Calu3 (cell line): Measurements from ENCODE around the gene RERG. TPM values are rescaled to one million over a fixed set of nuclear protein-coding genes. Genes with fewer than 3 reads are reported as not detected.

ENCODE experiments used
- BruUV-seq: library from RNA; stranded (reverse); fragments of 400-500 nt; replicated peaks from 2 replicates; lab custom pipeline; 2021; lab: Mats Ljungman, UMichigan
- CTCF ChIA-PET: fragments of 300-600 bp; sonication (Branson Sonifier 250); formaldehyde crosslinking; loops from one replicate; lab custom pipeline; 2022; ENCODE audit warnings: antibody characterized with exemption; lab: Charles Lee
- DNase-seq: peaks from one replicate; pipeline ENCODE4 v3.0.0; 2022
- H3K27ac Mint-ChIP-seq: one replicate; pipeline ENCODE4 v1.8.0; 2022; ENCODE audit warnings: mixed read lengths; ENCODE audit not compliant: unreplicated experiment
- H3K27me3 Mint-ChIP-seq: one replicate; pipeline ENCODE4 v1.8.0; 2022; ENCODE audit warnings: mixed read lengths; ENCODE audit not compliant: unreplicated experiment
- H3K36me3 Mint-ChIP-seq: one replicate; pipeline ENCODE4 v1.8.0; 2022; ENCODE audit warnings: mild to moderate bottlenecking, moderate library complexity, mixed read lengths; ENCODE audit not compliant: insufficient read depth, unreplicated experiment
- H3K4me1 Mint-ChIP-seq: one replicate; pipeline ENCODE4 v1.8.0; 2022; ENCODE audit warnings: mild to moderate bottlenecking, low read depth, mixed read lengths; ENCODE audit not compliant: unreplicated experiment
- H3K4me3 Mint-ChIP-seq: one replicate; pipeline ENCODE4 v1.8.0; 2022; ENCODE audit warnings: mild to moderate bottlenecking, low read depth, moderate library complexity, mixed read lengths; ENCODE audit not compliant: unreplicated experiment
- H3K9me3 Mint-ChIP-seq: one replicate; pipeline ENCODE4 v1.8.0; 2022; ENCODE audit warnings: low read depth, mixed read lengths; ENCODE audit not compliant: unreplicated experiment
- intact Hi-C: fragments of 100-400 bp; cut with micrococcal nuclease; formaldehyde crosslinking; loops from one replicate; pipeline ENCODE4 v1.10.0; 2022; ENCODE audit not compliant: unreplicated experiment
- total RNA-seq: library from RNA; stranded (reverse); gene quantifications from 2 replicates; pipeline ENCODE4 v1.2.3, GENCODE V29; 2022
- TF ChIP-seq, protein P1 (sequence below): fragments of 200-600 bp; IDR thresholded peaks from one replicate; pipeline ENCODE4 v1.8.0; 2022; ENCODE audit warnings: antibody characterized with exemption; ENCODE audit not compliant: unreplicated experiment

Gene RERG
- total RNA-seq, 1 experiment from 2014 or later: 6.0 TPM

DNA sequence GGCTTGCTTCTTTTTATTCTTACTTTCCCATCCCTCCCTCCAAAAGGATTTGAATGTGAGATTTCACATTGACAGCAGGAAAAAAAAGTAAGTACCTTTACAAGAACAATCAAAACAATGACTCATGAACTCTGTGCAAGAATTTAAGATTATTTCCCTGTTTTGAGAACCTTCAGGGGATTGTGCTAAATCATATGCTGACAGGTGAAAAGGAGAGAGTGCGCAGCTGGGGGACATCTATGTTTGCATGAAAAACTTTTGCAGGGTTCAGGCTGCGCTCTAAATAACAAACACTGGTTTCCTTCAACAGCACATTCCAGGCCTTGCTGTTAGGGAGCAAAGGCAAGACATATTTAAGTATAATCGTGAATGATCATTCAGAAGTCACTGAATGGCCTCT, 27.3 kb downstream of the RERG start:
- H3K9me3 Mint-ChIP-seq: no peaks in the 10 kb centered on the region
- TF ChIP-seq, protein P1, sequence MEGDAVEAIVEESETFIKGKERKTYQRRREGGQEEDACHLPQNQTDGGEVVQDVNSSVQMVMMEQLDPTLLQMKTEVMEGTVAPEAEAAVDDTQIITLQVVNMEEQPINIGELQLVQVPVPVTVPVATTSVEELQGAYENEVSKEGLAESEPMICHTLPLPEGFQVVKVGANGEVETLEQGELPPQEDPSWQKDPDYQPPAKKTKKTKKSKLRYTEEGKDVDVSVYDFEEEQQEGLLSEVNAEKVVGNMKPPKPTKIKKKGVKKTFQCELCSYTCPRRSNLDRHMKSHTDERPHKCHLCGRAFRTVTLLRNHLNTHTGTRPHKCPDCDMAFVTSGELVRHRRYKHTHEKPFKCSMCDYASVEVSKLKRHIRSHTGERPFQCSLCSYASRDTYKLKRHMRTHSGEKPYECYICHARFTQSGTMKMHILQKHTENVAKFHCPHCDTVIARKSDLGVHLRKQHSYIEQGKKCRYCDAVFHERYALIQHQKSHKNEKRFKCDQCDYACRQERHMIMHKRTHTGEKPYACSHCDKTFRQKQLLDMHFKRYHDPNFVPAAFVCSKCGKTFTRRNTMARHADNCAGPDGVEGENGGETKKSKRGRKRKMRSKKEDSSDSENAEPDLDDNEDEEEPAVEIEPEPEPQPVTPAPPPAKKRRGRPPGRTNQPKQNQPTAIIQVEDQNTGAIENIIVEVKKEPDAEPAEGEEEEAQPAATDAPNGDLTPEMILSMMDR: no peak
- CTCF ChIA-PET: interaction anchor here (0.7 kb wide), 1 partner anchor 9 kb away, joined by 3 read pairs; no protein-coding TSS in a partner anchor
- H3K27ac Mint-ChIP-seq: no peak overlapping the region
- peaks cover 18% of the 10 kb centered on the region for H3K4me1 Mint-ChIP-seq
- H3K27me3 Mint-ChIP-seq: no peaks in the 10 kb centered on the region
- H3K4me3 Mint-ChIP-seq: no peak overlapping the region
- intact Hi-C loops: no loop called here
- DNase-seq: no peak
- BruUV-seq: no TSS peak
- no peaks in the 10 kb centered on the region for H3K36me3 Mint-ChIP-seq

DNA sequence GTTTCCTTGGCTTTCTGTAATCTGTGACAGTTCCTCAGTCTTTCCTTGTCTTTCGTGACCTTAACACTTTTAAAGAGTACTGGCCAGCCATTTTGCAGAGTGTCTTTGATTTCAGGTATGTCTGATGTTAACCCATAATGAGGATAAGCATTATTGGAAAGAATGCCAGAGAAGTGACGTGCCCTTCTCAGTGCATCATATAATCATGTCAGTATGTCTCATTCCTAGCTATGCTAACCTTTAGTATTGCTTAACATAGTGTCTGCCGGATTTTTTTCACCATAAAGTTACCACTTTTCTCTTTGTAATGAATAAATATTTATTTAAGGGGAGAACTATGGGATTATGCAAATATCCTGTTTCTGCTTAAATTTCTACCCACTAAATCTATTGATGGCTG, 28.5 kb downstream of the RERG start:
- DNase-seq: no peak
- CTCF ChIA-PET: no interaction called here
- H3K27ac Mint-ChIP-seq: no peak overlapping the region
- no peak overlapping the region for H3K4me3 Mint-ChIP-seq
- BruUV-seq: no TSS peak
- TF ChIP-seq, protein P1: no peak
- peaks cover 18% of the 10 kb centered on the region for H3K4me1 Mint-ChIP-seq
- H3K36me3 Mint-ChIP-seq: no peaks in the 10 kb centered on the region
- no peaks in the 10 kb centered on the region for H3K9me3 Mint-ChIP-seq
- no peaks in the 10 kb centered on the region for H3K27me3 Mint-ChIP-seq
- intact Hi-C loops: no loop called here

DNA sequence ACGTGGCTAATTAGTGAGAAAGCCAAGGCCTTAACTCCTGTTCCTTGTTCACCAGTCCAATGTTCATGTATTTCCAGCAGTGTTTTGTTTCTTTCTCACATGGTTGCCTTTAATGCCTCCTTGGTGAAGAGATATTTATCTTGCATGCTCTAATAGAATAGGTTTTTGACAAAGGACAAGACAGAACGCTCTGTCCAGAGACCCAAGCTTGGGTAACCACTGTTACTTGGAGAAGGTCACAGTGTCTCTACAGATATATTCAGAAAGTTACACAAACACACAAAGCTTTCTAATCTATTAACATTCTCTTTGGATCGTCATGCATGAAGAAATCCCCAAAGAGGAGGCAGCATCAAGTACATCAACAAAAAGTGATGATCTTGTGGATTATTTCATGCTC, 33.1 kb downstream of the RERG start:
- TF ChIP-seq, protein P1: no peak
- Mint-ChIP-seq H3K27me3 (no peaks in the 10 kb centered on the region), H3K36me3 (no peaks in the 10 kb centered on the region), H3K4me3 (no peak overlapping the region), H3K9me3 (no peaks in the 10 kb centered on the region), H3K4me1 (peaks cover 10% of the 10 kb centered on the region), H3K27ac (no peak overlapping the region)
- intact Hi-C loops: no loop called here
- DNase-seq: no peak
- CTCF ChIA-PET: interaction anchor here (2.2 kb wide), 1 partner anchor 33 kb away, joined by 7 read pairs; the partner anchor contains the start of gene RERG
- BruUV-seq: no TSS peak

DNA sequence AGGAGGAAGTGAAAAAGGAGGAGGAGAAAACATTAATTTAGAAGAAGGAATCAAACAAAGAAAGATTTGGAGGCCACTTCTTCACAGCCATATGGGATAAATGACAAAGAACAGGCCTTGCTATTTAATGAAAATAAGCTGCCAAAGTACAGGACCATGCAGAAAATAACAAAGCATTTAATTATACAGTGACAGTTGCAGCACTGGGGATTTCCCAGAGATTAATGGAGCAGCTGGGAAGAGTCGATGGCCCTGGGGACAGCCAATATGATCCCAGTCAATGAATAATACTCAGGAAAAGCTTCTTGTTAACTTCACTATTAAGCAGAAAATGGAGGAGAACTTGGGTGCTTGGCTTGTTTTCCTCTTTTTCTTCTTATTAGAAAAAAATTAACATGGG, 34.6 kb downstream of the RERG start:
- H3K27ac Mint-ChIP-seq: no peak overlapping the region
- CTCF ChIA-PET: interaction anchor here (0.6 to 2.2 kb wide), 2 partner anchors 13 to 35 kb away, joined by 4 to 7 read pairs; partner anchors contain the start of gene RERG
- DNase-seq: no peak

More for the DNA sequence above, 34.6 kb downstream of the RERG start:
- Mint-ChIP-seq H3K4me3 (no peak overlapping the region), H3K36me3 (no peaks in the 10 kb centered on the region), H3K9me3 (no peaks in the 10 kb centered on the region), H3K4me1 (peaks cover 13% of the 10 kb centered on the region), H3K27me3 (no peaks in the 10 kb centered on the region)
- TF ChIP-seq, protein P1: no peak
- intact Hi-C loops: no loop called here
- no TSS peak for BruUV-seq
